PFSK-1 (cell line): ENCODE measurements around the gene ADRB2.

Source experiments
- FOXP2 ChIP-seq: optimal IDR thresholded peaks from 2 replicates; pipeline ENCODE3; 2011; ENCODE audit warnings: borderline replicate concordance, control low read depth, inconsistent platforms; ENCODE audit not compliant: insufficient read depth; ENCODE audit errors: extremely low read length, extremely low read depth
- POLR2AphosphoS5 ChIP-seq: IDR thresholded peaks from 2 replicates; pipeline ENCODE4 v1.6.1; 2012; ENCODE audit warnings: low read depth, mild to moderate bottlenecking, control low read depth, low read length, moderate library complexity
- SIN3A ChIP-seq: IDR thresholded peaks from 2 replicates; pipeline ENCODE4 v1.6.1; 2012; ENCODE audit warnings: mild to moderate bottlenecking, low read length, moderate library complexity, borderline replicate concordance; ENCODE audit not compliant: insufficient read depth
- TAF1 ChIP-seq: IDR thresholded peaks from 2 replicates; pipeline ENCODE4 v1.6.1; 2012; ENCODE audit warnings: low read length, control low read depth, borderline replicate concordance; ENCODE audit not compliant: insufficient read depth
- TF ChIP-seq, protein P1 (sequence below), 2 experiments: IDR thresholded peaks; 2 replicates each; pipeline versions ENCODE4 v1.6.1 to v1.8.0; 2011 to 2012; ENCODE audit warnings: low read depth in 2 of 2, low read length in 2 of 2, control low read depth in 1 of 2, inconsistent platforms in 1 of 2, mild to moderate bottlenecking in 1 of 2, moderate library complexity in 1 of 2; ENCODE audit not compliant: insufficient read depth in 1 of 2

The ADRB2 gene

DNA sequence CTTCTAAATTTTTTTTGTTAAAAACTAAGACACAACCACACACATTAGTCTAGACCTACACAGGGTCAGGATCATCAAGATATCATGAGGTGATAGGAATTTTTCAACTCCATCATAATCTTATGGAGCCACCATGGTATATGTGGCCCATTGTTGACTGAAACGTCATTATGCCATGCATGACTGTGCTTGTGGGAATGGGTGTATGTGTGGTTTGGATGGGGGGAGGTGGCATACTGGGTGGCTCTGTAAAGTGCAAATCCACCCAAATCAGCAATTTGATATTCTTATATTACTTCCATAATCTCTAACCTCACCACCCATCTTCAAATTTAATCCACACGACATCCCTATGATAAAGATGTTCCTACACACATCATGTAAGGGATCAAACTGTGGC, 21.0 kb downstream of the ADRB2 start:
- TF ChIP-seq, protein P1, sequence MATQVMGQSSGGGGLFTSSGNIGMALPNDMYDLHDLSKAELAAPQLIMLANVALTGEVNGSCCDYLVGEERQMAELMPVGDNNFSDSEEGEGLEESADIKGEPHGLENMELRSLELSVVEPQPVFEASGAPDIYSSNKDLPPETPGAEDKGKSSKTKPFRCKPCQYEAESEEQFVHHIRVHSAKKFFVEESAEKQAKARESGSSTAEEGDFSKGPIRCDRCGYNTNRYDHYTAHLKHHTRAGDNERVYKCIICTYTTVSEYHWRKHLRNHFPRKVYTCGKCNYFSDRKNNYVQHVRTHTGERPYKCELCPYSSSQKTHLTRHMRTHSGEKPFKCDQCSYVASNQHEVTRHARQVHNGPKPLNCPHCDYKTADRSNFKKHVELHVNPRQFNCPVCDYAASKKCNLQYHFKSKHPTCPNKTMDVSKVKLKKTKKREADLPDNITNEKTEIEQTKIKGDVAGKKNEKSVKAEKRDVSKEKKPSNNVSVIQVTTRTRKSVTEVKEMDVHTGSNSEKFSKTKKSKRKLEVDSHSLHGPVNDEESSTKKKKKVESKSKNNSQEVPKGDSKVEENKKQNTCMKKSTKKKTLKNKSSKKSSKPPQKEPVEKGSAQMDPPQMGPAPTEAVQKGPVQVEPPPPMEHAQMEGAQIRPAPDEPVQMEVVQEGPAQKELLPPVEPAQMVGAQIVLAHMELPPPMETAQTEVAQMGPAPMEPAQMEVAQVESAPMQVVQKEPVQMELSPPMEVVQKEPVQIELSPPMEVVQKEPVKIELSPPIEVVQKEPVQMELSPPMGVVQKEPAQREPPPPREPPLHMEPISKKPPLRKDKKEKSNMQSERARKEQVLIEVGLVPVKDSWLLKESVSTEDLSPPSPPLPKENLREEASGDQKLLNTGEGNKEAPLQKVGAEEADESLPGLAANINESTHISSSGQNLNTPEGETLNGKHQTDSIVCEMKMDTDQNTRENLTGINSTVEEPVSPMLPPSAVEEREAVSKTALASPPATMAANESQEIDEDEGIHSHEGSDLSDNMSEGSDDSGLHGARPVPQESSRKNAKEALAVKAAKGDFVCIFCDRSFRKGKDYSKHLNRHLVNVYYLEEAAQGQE (IDR thresholded peaks at IDR 0.05; ENCODE audit: insufficient read depth in 1 of 2, low read depth in 2 of 2, low read length in 2 of 2), result no peak
- TF ChIP-seq SIN3A, result no peak
- no peak for TF ChIP-seq POLR2AphosphoS5
- TF ChIP-seq FOXP2, result no peak
- TF ChIP-seq TAF1, result no peak

DNA sequence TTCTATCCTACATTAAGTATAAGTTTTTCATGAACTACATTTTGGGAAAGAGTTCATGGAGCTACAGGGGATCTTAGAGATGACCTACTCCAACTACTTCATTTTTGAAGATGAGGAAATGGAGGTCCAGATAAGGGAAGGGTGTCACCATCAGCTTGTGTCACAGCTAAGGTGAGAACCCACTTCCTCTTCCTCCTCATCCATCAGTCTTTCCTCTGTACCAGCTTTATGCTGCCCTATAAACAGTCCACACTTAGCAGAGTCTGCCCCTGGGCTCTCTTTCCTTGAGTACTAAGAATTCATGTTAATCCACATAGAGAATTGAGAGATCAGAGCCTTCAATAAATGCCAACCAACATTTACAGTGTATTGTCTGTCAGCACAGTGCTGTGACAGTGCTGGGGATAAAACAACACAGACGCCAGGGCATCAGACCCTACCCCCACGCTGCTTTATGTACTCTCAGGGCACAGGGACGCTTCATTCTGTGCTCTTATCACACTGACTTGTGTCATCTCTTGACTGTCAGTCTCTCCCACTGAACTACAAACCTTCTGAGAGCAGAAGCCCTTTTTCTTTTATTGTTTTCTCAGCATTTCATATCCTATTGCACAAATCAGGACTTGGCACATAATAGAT, 22.1 kb downstream of the ADRB2 start:
- TF ChIP-seq, protein P1 (IDR thresholded peaks at IDR 0.05; ENCODE audit: insufficient read depth in 1 of 2, low read depth in 2 of 2, low read length in 2 of 2), result no peak
- TF ChIP-seq POLR2AphosphoS5, result no peak

DNA sequence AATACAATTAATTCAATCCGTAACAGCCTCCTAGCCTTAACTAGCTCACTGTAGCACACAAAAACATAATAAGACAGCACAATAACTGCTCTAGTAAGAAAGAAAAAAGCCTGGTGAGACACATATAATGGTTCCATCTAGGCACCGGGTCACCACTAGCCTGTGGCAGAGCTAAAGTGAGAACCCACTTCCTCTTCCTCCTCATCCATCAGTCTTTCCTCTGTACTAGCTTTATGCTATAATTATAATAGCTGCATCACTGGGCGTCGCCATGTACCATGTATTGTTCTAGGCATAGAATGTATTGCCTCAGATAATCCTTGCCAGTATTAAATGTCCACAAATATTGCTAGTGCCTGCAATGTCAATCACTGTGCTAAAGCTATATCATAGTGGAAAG, 23.1 kb downstream of the ADRB2 start:
- no peak for TF ChIP-seq FOXP2
- no peak for TF ChIP-seq SIN3A
- TF ChIP-seq, protein P1 (IDR thresholded peaks at IDR 0.05; ENCODE audit: insufficient read depth in 1 of 2, low read depth in 2 of 2, low read length in 2 of 2), result no peak
- no peak for TF ChIP-seq TAF1
- TF ChIP-seq POLR2AphosphoS5, result no peak

DNA sequence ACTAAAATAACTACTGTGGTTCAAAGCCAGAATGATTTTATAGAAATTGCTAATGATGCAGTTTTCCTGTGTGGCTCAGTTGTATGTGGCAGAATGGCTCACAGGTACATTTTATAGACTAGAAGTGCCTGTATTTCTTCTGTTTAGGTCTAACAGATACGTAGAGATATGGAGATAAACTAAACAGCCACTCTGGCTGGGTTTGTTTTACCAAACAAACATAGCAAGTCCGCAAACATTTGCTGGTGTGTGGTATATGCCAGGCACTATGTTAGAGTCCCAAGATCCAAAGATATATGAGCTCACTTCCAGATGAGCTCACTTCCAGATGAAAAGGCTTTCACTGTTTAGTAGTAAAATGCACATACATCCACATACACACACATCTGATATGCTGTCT, 24.4 kb downstream of the ADRB2 start:
- TF ChIP-seq, protein P1 (IDR thresholded peaks at IDR 0.05; ENCODE audit: insufficient read depth in 1 of 2, low read depth in 2 of 2, low read length in 2 of 2), result no peak
- no peak for TF ChIP-seq FOXP2
- TF ChIP-seq TAF1, result no peak

DNA sequence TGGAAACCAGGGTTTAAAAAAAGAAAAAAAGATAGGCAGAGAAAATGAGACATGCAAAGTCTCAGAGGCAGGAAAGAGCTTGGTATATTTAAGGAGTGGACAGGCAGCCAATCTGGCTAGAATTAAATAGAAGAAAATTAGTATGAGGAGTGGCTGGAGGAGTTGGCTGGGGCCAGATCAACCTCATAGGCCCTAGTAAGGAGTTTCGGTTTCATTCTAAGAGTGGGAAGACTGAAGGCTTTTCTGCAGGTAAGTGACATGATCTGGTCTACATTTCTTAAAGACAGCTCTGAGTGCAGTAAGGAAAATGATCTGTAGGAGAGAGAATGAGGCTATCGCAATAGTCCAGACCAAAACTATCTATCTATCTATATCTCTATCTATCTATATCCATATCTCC, 27.5 kb downstream of the ADRB2 start:
- no peak for TF ChIP-seq POLR2AphosphoS5
- TF ChIP-seq, protein P1 (IDR thresholded peaks at IDR 0.05; ENCODE audit: insufficient read depth in 1 of 2, low read depth in 2 of 2, low read length in 2 of 2), result no peak
- no peak for TF ChIP-seq SIN3A
- no peak for TF ChIP-seq FOXP2
- TF ChIP-seq TAF1, result no peak
